Suppressor macrophage treated with lipopolysaccharide for 1 hour (primary cell): ENCODE measurements around the gene ABCA8.
"Not testable (repeated sequence)": the region's sequence is repeated elsewhere in the genome, so short reads cannot be mapped to it uniquely, and the experiment has no call there.

Experiments
- DNase-seq, 3 donors: peaks; one replicate each; pipeline ENCODE4 v3.0.0-alpha.2; 2020 to 2022

Gene ABCA8, protein sequence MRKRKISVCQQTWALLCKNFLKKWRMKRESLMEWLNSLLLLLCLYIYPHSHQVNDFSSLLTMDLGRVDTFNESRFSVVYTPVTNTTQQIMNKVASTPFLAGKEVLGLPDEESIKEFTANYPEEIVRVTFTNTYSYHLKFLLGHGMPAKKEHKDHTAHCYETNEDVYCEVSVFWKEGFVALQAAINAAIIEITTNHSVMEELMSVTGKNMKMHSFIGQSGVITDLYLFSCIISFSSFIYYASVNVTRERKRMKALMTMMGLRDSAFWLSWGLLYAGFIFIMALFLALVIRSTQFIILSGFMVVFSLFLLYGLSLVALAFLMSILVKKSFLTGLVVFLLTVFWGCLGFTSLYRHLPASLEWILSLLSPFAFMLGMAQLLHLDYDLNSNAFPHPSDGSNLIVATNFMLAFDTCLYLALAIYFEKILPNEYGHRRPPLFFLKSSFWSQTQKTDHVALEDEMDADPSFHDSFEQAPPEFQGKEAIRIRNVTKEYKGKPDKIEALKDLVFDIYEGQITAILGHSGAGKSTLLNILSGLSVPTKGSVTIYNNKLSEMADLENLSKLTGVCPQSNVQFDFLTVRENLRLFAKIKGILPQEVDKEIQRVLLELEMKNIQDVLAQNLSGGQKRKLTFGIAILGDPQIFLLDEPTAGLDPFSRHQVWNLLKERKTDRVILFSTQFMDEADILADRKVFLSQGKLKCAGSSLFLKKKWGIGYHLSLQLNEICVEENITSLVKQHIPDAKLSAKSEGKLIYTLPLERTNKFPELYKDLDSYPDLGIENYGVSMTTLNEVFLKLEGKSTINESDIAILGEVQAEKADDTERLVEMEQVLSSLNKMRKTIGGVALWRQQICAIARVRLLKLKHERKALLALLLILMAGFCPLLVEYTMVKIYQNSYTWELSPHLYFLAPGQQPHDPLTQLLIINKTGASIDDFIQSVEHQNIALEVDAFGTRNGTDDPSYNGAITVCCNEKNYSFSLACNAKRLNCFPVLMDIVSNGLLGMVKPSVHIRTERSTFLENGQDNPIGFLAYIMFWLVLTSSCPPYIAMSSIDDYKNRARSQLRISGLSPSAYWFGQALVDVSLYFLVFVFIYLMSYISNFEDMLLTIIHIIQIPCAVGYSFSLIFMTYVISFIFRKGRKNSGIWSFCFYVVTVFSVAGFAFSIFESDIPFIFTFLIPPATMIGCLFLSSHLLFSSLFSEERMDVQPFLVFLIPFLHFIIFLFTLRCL (N-terminal part only)

DNA sequence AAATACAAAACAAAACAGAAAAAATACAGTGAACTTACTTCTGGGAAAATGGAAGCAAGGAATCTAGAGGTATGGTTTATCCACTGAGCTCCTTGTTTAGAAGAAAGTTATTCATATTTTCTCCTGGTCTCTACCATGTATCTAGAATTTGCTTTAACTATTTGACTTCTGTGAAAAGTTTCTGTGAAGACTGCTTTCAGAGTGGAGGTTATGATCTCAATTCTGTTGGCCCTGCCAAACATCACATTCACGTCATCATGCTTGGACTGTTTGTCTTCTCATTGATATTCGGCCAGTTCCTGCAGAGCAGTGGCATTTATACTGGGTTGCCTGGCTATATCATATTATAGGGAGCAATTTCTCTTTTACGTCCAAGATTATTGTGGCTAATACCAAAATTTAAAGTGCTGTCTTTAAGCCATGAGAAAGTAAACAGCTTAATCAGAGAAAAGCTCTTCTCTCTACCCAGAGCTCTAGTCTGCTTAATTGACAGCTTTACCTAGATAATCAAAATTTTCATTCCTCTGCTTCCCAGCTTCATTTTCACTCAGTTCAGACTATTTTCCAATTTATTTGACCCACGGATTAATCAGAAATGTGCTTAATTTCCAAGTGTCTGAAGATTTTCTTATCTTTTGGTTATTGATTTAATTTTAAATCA lies at the start of gene ABCA8:
TSS of gene ABCA8 (minus strand) at position 212 of the 661 bp plus-strand sequence. CDS start 13,358 bp downstream, outside the sequence.
- DNase-seq = no peak

- DNase-seq = not testable (repeated sequence)
These were observed 49.6 kb upstream of the ABCA8 start for GRCh38 chr17:69004759-69005158.

GRCh38 chr17:68999743-69000142 lies 44.6 kb upstream of the ABCA8 start:
- not testable (repeated sequence) for DNase-seq

- no peak for DNase-seq
These were observed 37.9 kb upstream of the ABCA8 start for GRCh38 chr17:68993112-68993511.

- DNase-seq = no peak
These were observed 32.8 kb upstream of the ABCA8 start for GRCh38 chr17:68987966-68988365.

DNA sequence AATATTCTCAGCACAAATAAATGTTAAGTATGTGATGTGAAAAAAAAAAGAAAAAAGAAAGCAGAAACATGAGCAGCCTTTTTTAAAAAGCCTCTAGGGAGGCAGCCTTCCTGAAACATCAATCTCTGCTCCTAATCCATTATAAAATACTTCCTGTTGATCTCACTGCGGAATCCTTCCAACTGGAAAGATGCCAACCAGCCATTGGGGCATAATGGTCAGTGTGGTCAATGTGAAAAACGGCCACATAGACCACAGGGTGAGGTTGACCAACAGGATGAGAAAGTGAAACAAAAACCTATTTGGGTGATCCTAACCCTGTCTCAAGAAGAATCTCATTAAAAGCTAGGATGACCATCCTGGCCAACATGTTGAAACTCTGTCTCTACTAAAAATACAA lies 26.1 kb upstream of the ABCA8 start:
- DNase-seq = peak; percentile 64 to 78 (median 69)

GRCh38 chr17:68973098-68973846 lies 18.1 kb upstream of the ABCA8 start:
- DNase-seq = peak; percentile 6 to 23 (median 7)

- peak; percentile 52 to 64 (median 55) for DNase-seq
These were observed 17.0 kb upstream of the ABCA8 start for GRCh38 chr17:68972119-68972704.

GRCh38 chr17:68969101-68969500 lies 13.9 kb upstream of the ABCA8 start:
- peak in 1 of 3 donors; percentile 6 for DNase-seq

GRCh38 chr17:68963958-68964357 lies 8.8 kb upstream of the ABCA8 start:
- no peak for DNase-seq

- DNase-seq = no peak
These were observed 6.2 kb upstream of the ABCA8 start for GRCh38 chr17:68961214-68961882.

DNA sequence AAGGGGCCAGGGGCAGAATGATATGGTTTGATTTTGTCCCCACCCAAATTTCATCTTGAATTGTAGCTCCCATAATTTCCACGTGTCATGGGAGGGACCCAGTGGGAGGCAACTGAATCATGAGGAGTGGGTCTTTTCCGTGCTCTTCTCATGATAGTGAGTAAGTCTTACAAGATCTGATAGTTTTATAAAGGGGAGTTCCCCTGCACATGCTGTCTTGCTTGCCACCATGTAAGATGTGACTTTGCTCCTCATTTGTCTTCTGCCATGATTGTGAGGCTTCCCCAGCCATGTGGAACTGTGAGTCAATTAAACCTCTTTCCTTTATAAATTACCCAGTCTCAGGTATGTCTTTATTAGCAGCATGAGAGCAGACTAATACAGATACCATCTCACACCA lies 3.9 kb upstream of the ABCA8 start:
- DNase-seq = not testable (repeated sequence)

- DNase-seq = no peak
These were observed 2.8 kb upstream of the ABCA8 start for GRCh38 chr17:68957944-68958343.

- DNase-seq = no peak
These were observed 871 bp downstream of the ABCA8 start for GRCh38 chr17:68954146-68954896.

GRCh38 chr17:68953340-68953997 lies 1.7 kb downstream of the ABCA8 start:
- DNase-seq = no peak

DNA sequence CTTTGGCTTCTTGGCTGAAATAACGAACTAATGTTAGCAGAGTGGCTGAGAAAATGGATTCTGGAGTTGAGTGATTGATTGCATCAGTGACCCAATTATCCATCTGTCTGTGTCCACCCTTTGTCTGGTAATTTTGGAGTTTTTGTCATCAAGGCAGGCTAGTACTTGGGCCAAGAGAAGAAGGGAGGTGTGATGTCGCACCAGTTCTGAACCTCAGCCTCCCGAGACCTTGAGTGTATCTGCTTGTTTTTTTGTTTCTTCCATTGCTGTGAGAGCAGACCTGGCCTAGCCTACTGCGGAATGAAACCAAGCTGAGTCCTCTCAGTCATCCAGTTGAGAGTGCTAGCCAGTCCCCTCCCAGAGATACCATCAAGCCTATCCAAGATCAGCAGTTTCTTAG lies 4.5 kb downstream of the ABCA8 start:
- DNase-seq = no peak

- not testable (repeated sequence) for DNase-seq
These were observed 7.3 kb downstream of the ABCA8 start for GRCh38 chr17:68947868-68948267.

GRCh38 chr17:68944435-68945035 lies 10.7 kb downstream of the ABCA8 start:
- no peak for DNase-seq

DNA sequence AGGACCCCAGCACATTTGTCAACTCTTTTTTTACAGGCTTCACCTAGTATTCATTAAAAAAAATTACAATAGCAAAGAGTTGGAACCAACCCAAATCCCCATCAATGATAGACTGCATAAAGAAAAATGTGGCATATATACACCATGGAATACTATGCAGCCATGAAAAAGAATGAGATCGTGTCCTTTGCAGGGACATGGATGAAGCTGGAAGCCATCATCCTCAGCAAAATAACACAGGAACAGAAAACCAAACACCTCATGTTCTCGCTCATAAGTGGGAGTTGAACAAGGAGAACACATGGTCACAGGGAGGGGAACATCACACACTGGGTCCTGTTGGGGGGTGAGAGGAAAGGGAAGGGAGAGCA lies 11.4 kb downstream of the ABCA8 start:
- DNase-seq = not testable (repeated sequence)
